Effector memory CD4-positive, alpha-beta T cell (primary cell): ENCODE measurements around the gene GPR119.
"Not testable (repeated sequence)": the region's sequence is repeated elsewhere in the genome, so short reads cannot be mapped to it uniquely, and the experiment has no call there.

Experiments
- DNase-seq, 3 donors: peaks; one replicate each; pipeline ENCODE4 v3.0.0-alpha.2; 2020
- H3K27ac ChIP-seq: 2 replicates; pipeline ENCODE4 v1.7.0; 2013; ENCODE audit warnings: mild to moderate bottlenecking, low read length, moderate library complexity; ENCODE audit not compliant: insufficient read depth, poor library complexity, severe bottlenecking
- H3K27me3 ChIP-seq: replicated peaks from 2 replicates; pipeline ENCODE4 v1.7.0; 2013; ENCODE audit warnings: mild to moderate bottlenecking, low read length; ENCODE audit not compliant: insufficient read depth, control insufficient read depth, poor library complexity, severe bottlenecking
- H3K36me3 ChIP-seq: 2 replicates; pipeline ENCODE4 v1.7.0; 2013; ENCODE audit warnings: mild to moderate bottlenecking, low read length, moderate library complexity; ENCODE audit not compliant: control insufficient read depth, insufficient read depth
- H3K4me1 ChIP-seq: 2 replicates; pipeline ENCODE4 v1.7.0; 2013; ENCODE audit warnings: low read length, mild to moderate bottlenecking; ENCODE audit not compliant: control insufficient read depth, insufficient read depth, poor library complexity, severe bottlenecking
- H3K4me3 ChIP-seq: 2 replicates; pipeline ENCODE4 v1.7.0; 2013; ENCODE audit warnings: low read length, low read depth, mild to moderate bottlenecking; ENCODE audit not compliant: insufficient read depth, poor library complexity, severe bottlenecking
- H3K9me3 ChIP-seq: 2 replicates; pipeline ENCODE4 v1.7.0; 2013; ENCODE audit warnings: mild to moderate bottlenecking, low read length, moderate library complexity; ENCODE audit not compliant: control insufficient read depth

Gene GPR119

GRCh38 chrX:130402208-130402684 is 16.8 kb upstream of the GPR119 start:
- Histone ChIP-seq H3K4me3 (peak overlapping the region; percentile 62), H3K27ac (peak overlapping the region; percentile 63), H3K4me1 (peaks cover 3% of the 10 kb centered on the region), H3K9me3 (no peaks in the 10 kb centered on the region), H3K36me3 (no peaks in the 10 kb centered on the region), H3K27me3 (no peaks in the 10 kb centered on the region)
- DNase-seq: no peak

GRCh38 chrX:130401415-130402207 is 16.1 kb upstream of the GPR119 start, which contains the start of gene RBMX2:
Gene RBMX2 (plus strand): TSS chrX:130401987. CDS start chrX:130402033, 46 bp downstream.
- no peaks in the 10 kb centered on the region for H3K36me3 ChIP-seq

DNA sequence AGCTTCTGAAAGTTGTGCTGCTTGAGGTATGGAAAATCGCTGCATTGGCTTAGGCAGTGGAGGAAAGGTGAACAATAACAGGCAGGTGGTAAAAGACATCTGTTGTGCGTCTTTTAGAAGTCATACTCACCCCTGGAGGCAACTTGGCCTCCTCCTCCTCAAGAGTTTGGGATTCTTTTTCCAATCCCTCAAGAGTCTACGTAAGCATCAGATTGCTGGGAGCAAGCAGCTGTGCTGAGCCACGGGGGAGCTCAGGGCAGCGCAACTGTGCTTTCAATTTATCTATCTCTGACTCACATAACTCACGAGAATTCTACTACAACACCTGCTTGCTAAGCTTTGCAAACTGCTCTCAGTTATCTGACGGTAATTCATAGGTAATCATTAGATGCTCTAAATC is 9.9 kb upstream of the GPR119 start:
- H3K4me3 ChIP-seq: no peak overlapping the region
- no peaks in the 10 kb centered on the region for H3K4me1 ChIP-seq
- no peaks in the 10 kb centered on the region for H3K9me3 ChIP-seq
- H3K27ac ChIP-seq: no peak overlapping the region
- H3K36me3 ChIP-seq: no peaks in the 10 kb centered on the region
- H3K27me3 ChIP-seq: no peaks in the 10 kb centered on the region
- DNase-seq: no peak

More at GRCh38 chrX:130401415-130402207, 16.1 kb upstream of the GPR119 start, which contains the start of gene RBMX2:
- Histone ChIP-seq H3K4me1 (peaks cover 3% of the 10 kb centered on the region), H3K27me3 (no peaks in the 10 kb centered on the region), H3K9me3 (no peaks in the 10 kb centered on the region), H3K27ac (peak within 1 kb of the TSS; percentile 67), H3K4me3 (peak within 1 kb of the TSS; percentile 62)
- peak; percentile 58 to 70 (median 58) for DNase-seq

- H3K9me3 ChIP-seq: no peaks in the 10 kb centered on the region
- DNase-seq: no peak
- H3K36me3 ChIP-seq: no peaks in the 10 kb centered on the region
- no peaks in the 10 kb centered on the region for H3K27me3 ChIP-seq
- no peak overlapping the region for H3K27ac ChIP-seq
- H3K4me1 ChIP-seq: no peaks in the 10 kb centered on the region
- H3K4me3 ChIP-seq: no peak overlapping the region
These were observed 8.1 kb upstream of the GPR119 start for GRCh38 chrX:130393451-130394074.

GRCh38 chrX:130386408-130386808 is 934 bp upstream of the GPR119 start:
- Histone ChIP-seq H3K27ac (no peak overlapping the region), H3K9me3 (no peaks in the 10 kb centered on the region), H3K4me3 (no peak overlapping the region), H3K36me3 (no peaks in the 10 kb centered on the region), H3K27me3 (no peaks in the 10 kb centered on the region), H3K4me1 (no peaks in the 10 kb centered on the region)
- no peak for DNase-seq

GRCh38 chrX:130378024-130378669 is 7.3 kb downstream of the GPR119 start:
- no peak for DNase-seq
- H3K9me3 ChIP-seq: no peaks in the 10 kb centered on the region
- H3K27me3 ChIP-seq: no peaks in the 10 kb centered on the region
- no peak overlapping the region for H3K4me3 ChIP-seq
- no peaks in the 10 kb centered on the region for H3K36me3 ChIP-seq
- H3K4me1 ChIP-seq: no peaks in the 10 kb centered on the region
- H3K27ac ChIP-seq: no peak overlapping the region

DNA sequence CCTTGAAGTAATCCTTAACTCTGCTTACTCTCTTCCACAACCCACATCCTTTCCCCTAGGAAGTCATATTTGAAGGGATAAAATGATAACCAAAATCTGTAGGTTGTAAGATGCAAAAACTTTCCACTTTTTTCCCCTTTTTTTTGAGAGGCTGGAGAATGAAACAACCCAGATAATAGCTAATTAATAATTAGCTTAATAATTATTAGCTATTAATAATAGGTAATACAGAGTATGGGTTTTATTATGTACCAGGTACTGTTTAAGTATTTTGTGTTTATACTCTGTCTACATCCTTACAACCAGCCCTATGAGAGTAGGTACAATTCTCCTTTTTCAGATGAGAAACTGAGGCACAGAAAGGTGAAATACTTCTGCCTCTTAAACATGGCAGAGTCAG is 9.4 kb downstream of the GPR119 start:
- H3K27ac ChIP-seq: no peak overlapping the region
- H3K27me3 ChIP-seq: no peaks in the 10 kb centered on the region
- H3K4me3 ChIP-seq: no peak overlapping the region
- H3K36me3 ChIP-seq: no peaks in the 10 kb centered on the region
- DNase-seq: no peak
- H3K9me3 ChIP-seq: no peaks in the 10 kb centered on the region
- no peaks in the 10 kb centered on the region for H3K4me1 ChIP-seq

DNA sequence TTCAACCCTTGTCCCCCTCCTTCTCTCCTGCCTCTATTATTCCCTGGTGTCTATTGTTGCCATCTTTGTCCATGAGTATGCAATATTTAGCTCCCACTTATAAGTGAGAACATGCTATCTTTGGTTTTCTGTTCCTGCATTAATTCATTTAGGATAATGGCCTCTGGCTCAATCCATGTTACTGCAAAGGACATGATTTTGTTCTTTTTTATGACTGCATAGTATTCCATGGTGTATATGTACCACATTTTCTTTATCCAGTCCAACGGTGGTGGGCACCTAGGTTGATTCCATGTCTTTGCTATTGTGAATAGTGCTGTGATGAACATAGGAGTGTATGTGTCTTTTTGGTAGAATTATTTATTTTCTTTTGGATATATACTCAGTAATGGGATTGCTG is 33.4 kb downstream of the GPR119 start:
- not testable (repeated sequence) for DNase-seq, H3K4me3 ChIP-seq, H3K9me3 ChIP-seq, H3K27ac ChIP-seq, H3K36me3 ChIP-seq, H3K4me1 ChIP-seq, H3K27me3 ChIP-seq

DNA sequence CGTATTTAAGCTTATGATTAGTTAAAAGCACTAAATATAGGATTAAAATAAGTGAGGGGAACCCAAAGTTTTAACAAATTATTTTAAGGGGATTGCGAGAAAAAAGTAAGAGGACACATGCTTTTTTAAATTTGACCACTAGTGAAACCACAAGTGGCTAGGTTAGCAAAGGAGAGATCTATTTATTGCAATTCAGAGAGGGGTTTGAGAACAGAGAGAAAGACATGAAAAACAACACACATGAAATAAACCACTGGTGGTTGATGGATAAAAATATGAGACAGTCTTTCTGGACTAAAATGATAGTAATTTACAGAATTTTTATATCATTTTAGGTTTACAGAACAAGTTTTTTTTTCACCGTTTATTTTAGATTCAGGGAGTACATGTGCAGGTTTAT is 33.9 kb downstream of the GPR119 start:
- Histone ChIP-seq H3K36me3 (no peaks in the 10 kb centered on the region), H3K4me3 (no peak overlapping the region), H3K9me3 (no peaks in the 10 kb centered on the region), H3K4me1 (no peaks in the 10 kb centered on the region), H3K27me3 (no peaks in the 10 kb centered on the region), H3K27ac (no peak overlapping the region)
- DNase-seq: no peak

DNA sequence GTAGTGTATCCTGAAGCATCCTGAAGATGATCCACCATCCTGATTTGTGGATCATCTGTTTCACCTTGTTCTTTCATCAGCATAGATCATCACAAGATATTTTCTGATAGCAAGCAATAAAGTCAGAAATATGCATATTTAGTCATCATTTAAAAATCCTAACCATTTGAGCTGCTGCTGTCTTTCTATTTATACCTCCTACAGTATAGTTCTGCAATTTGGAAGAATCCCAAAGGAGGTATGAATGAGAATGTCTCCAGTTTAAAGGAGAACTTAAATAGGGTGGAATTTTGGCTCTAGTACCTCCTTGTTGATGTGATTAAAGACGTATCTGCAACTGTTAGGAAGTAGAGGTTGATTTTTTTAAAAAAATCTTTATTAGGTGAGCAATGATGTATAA is 38.2 kb downstream of the GPR119 start:
- Histone ChIP-seq H3K27me3 (no peaks in the 10 kb centered on the region), H3K4me1 (no peaks in the 10 kb centered on the region), H3K36me3 (no peaks in the 10 kb centered on the region), H3K4me3 (no peak overlapping the region), H3K27ac (no peak overlapping the region), H3K9me3 (no peaks in the 10 kb centered on the region)
- DNase-seq: no peak
